Progenitor cell of endocrine pancreas (in vitro differentiated cells): ENCODE data around the gene TRHDE. TPM values are rescaled to one million over a fixed set of nuclear protein-coding genes. Genes with fewer than 3 reads are reported as not detected.
"Not testable (repeated sequence)": the region's sequence is repeated elsewhere in the genome, so short reads cannot be mapped to it uniquely, and the experiment has no call there.

ENCODE experiments used
- DNase-seq: peaks from one replicate; pipeline ENCODE4 v3.0.0; 2021; ENCODE audit warnings: low spot score; ENCODE audit not compliant: unreplicated experiment
- H3K27ac Mint-ChIP-seq: 2 replicates; pipeline ENCODE4 v1.8.0; 2021; ENCODE audit warnings: mild to moderate bottlenecking, moderate library complexity, mixed read lengths
- H3K27me3 Mint-ChIP-seq: 2 replicates; pipeline ENCODE4 v1.8.0; 2021; ENCODE audit warnings: mixed read lengths
- H3K36me3 Mint-ChIP-seq: 2 replicates; pipeline ENCODE4 v1.8.0; 2022; ENCODE audit warnings: mixed read lengths; ENCODE audit not compliant: insufficient read depth
- H3K4me1 Mint-ChIP-seq: 2 replicates; pipeline ENCODE4 v1.8.0; 2021; ENCODE audit warnings: low read depth, mixed read lengths
- H3K4me3 Mint-ChIP-seq: 2 replicates; pipeline ENCODE4 v1.8.0; 2021; ENCODE audit warnings: low read depth, mild to moderate bottlenecking, moderate library complexity, mixed read lengths
- H3K9me3 Mint-ChIP-seq: 2 replicates; pipeline ENCODE4 v1.8.0; 2021; ENCODE audit warnings: low read depth, mixed read lengths
- total RNA-seq: library from RNA; stranded (reverse); gene quantifications from 2 replicates; pipeline ENCODE4 v1.2.1, GENCODE V29; 2021
- TF ChIP-seq, protein P1 (sequence below): fragments of 200-600 bp; sonication (generic); IDR thresholded peaks from one replicate; pipeline ENCODE4 v1.5.0; 2021; ENCODE audit warnings: antibody characterized with exemption, mild to moderate bottlenecking; ENCODE audit not compliant: unreplicated experiment

Gene TRHDE
- total RNA-seq, 1 donor from 2014 or later, result 2.7 TPM

DNA sequence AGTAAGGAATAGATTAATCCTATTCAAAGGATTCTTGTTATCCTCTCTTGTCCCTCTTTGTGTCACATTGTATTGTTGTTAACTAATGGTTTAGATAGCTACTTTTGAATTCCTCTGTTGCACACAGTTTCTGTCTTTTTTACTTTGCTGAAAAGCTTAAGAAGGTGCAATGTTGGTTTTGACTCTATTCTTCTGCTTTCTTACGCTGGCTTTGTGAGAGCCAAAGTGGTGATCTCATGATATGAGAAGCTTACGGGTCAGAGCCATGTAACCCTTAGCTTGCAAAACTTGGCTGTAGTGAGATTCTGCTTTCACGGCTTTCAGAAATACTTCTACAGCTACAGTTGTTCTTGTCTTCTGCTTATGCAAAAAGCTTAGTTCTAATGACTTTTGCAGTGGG lies 239.7 kb downstream of the TRHDE start:
- Mint-ChIP-seq H3K27me3 (no peaks in the 10 kb centered on the region), H3K27ac (peak overlapping the region; percentile 78), H3K4me3 (no peak overlapping the region), H3K36me3 (no peaks in the 10 kb centered on the region), H3K9me3 (no peaks in the 10 kb centered on the region), H3K4me1 (peaks cover 11% of the 10 kb centered on the region)
- TF ChIP-seq, protein P1, sequence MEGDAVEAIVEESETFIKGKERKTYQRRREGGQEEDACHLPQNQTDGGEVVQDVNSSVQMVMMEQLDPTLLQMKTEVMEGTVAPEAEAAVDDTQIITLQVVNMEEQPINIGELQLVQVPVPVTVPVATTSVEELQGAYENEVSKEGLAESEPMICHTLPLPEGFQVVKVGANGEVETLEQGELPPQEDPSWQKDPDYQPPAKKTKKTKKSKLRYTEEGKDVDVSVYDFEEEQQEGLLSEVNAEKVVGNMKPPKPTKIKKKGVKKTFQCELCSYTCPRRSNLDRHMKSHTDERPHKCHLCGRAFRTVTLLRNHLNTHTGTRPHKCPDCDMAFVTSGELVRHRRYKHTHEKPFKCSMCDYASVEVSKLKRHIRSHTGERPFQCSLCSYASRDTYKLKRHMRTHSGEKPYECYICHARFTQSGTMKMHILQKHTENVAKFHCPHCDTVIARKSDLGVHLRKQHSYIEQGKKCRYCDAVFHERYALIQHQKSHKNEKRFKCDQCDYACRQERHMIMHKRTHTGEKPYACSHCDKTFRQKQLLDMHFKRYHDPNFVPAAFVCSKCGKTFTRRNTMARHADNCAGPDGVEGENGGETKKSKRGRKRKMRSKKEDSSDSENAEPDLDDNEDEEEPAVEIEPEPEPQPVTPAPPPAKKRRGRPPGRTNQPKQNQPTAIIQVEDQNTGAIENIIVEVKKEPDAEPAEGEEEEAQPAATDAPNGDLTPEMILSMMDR, result no peak
- DNase-seq, result no peak

DNA sequence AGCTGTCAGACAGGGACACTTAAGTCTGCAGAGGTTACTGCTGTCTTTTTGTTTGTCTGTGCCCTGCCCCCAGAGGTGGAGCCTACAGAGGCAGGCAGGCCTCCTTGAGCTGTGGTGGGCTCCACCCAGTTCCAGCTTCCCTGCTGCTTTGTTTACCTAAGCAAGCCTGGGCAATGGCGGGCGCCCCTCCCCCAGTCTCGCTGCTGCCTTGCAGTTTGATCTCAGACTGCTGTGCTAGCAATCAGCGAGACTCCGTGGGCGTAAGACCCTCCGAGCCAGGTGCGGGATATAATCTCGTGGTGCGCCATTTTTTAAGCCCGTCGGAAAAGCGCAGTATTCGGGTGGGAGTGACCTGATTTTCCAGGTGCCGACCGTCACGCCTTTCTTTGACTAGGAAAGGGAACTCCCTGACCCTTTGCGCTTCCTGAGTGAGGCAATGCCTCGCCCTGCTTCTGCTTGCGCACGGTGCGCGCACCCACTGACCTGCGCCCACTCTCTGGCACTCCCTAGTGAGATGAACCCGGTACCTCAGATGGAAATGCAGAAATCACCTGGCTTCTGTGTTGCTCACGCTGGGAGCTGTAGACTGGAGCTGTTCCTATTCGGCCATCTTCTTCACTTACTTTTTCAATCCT lies 248.0 kb downstream of the TRHDE start:
- peaks cover 13% of the 10 kb centered on the region for H3K4me1 Mint-ChIP-seq
- H3K4me3 Mint-ChIP-seq, H3K9me3 Mint-ChIP-seq, H3K36me3 Mint-ChIP-seq, H3K27me3 Mint-ChIP-seq, DNase-seq, H3K27ac Mint-ChIP-seq: not testable (repeated sequence)

DNA sequence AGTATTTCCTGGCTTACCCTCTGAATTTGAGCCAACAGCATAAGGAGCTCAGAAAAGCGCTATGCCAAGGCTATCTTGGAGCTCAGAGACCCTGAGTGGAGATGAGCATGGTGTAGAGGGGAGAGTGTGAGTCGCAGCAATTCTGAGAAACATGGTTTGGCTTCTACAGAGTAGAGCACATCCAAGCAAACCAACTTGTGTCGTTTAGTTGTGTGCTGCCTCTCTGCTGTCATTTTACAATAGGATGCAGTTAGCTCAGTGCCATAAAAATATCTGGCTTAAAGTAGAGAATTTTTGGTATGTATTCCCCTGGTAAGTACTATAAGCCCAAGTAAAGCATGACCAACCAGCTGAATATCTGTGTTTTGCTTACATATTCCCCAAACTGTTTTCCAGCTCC lies 249.2 kb downstream of the TRHDE start:
- DNase-seq, result no peak
- Mint-ChIP-seq H3K27me3 (no peaks in the 10 kb centered on the region), H3K9me3 (peaks cover 3% of the 10 kb centered on the region), H3K4me1 (peaks cover 17% of the 10 kb centered on the region), H3K4me3 (no peak overlapping the region), H3K27ac (no peak overlapping the region), H3K36me3 (peaks cover 1% of the 10 kb centered on the region)
- TF ChIP-seq, protein P1, result no peak

DNA sequence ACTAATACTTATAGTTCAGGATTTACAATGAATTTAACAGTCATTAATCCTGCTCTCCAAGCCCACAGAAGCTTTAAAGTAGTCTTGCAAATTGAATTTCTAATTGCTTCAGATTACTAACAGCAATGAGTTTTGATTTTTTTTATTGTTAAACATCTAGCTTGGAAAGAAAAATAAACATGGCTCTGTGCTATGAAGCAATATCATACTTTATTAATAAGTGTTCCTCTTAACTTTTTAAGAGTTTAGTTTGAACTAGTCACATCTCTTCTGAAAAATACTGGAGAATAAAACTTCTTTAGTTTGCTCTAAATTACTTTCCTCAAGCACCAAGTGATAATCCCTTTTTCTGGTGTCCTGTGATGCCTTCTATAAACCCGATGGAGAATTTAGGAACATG lies 250.2 kb downstream of the TRHDE start:
- Mint-ChIP-seq H3K27me3 (no peaks in the 10 kb centered on the region), H3K4me1 (peaks cover 17% of the 10 kb centered on the region), H3K27ac (no peak overlapping the region), H3K4me3 (no peak overlapping the region), H3K9me3 (peaks cover 3% of the 10 kb centered on the region), H3K36me3 (peaks cover 1% of the 10 kb centered on the region)
- TF ChIP-seq, protein P1, result no peak
- no peak for DNase-seq

DNA sequence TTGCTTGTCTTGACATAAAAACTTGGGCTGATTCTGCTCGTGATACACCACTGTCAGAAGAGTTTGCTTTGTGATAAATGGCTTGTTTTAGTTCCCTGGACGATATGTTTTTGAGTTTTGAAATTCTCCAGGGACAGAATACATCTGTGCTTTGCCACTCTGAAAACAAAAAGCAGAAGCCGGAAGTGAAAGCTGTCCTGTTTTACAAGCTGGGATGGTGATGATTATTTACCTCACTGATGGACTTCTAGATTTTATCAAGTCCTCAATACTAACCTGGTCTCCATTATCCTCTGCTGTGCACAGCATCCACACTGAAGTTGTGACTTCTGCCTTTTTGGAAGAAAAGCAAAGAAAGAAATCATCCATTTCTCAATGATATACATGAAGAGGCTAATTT lies 251.6 kb downstream of the TRHDE start:
- DNase-seq, result no peak
- Mint-ChIP-seq H3K36me3 (peaks cover 1% of the 10 kb centered on the region), H3K4me3 (no peak overlapping the region), H3K27ac (no peak overlapping the region), H3K4me1 (peaks cover 17% of the 10 kb centered on the region), H3K27me3 (no peaks in the 10 kb centered on the region), H3K9me3 (peaks cover 3% of the 10 kb centered on the region)
- TF ChIP-seq, protein P1, result no peak
